IPS-18c (cell line): ENCODE measurements around the gene RSL24D1.
A peak's percentile ranks its signal among the peaks of the same experiment; 100 is the strongest.

Source experiments
- H3K4me3 ChIP-seq: 2 replicates; pipeline ENCODE4 v1.7.0; 2013; ENCODE audit warnings: low read depth, mild to moderate bottlenecking, low read length, moderate library complexity; ENCODE audit not compliant: insufficient read depth
- H3K9me3 ChIP-seq: one replicate; pipeline ENCODE4 v1.6.1; 2013; ENCODE audit warnings: mild to moderate bottlenecking, low read length, moderate library complexity; ENCODE audit not compliant: control insufficient read depth, insufficient read depth

RSL24D1 gene

GRCh38 chr15:55222588-55222987, 25.8 kb upstream of the RSL24D1 start:
- Histone ChIP-seq H3K4me3 (no peak overlapping the region), H3K9me3 (no peaks in the 10 kb centered on the region)

DNA sequence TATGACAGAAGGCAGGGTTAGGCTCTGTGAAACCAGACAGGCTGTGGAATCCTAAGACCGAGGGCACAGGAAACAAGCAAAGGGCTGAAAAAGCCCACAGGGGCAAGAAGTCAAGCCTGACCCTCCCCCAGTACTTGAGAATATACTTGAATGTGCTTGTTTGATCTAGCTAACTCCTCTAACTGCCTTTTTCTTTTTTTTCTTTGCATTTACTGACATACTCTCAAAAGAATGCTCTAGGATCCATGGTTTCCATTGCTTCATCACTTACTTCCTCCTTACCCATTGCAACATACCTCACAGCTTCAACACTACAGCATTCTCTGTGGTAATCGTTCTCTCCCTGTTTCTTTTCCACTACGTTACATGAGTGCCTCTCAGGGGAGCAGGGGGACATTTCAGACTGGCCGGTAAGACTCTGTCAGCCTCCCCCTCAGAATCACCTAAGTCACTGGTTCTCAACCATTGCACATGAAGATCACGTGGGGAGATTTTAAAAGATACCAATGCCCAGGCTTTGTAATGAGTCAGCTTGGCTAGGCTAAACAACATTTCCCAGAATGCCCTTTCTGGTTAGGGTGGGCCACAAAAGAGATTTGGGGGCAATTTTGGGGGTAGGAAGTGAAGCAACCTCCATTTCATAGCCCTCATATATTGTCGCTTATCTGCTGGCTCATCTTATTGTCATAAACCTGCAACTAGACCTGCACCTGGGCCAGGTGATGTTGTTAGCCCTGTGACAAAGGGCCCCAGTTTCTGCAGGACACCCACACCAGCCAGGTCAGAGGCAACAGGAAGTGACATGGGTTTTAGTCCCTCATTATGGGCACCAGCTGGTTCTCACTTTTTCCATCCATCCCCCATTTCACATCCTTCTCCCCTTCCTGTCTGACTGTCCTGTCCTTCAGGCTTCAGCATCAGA, 24.6 kb upstream of the RSL24D1 start:
- H3K4me3 ChIP-seq = no peak overlapping the region

GRCh38 chr15:55220606-55221005, 23.9 kb upstream of the RSL24D1 start:
- Histone ChIP-seq H3K9me3 (no peaks in the 10 kb centered on the region), H3K4me3 (no peak overlapping the region)

More for the DNA sequence above, 24.6 kb upstream of the RSL24D1 start:
- H3K9me3 ChIP-seq = no peaks in the 10 kb centered on the region

DNA sequence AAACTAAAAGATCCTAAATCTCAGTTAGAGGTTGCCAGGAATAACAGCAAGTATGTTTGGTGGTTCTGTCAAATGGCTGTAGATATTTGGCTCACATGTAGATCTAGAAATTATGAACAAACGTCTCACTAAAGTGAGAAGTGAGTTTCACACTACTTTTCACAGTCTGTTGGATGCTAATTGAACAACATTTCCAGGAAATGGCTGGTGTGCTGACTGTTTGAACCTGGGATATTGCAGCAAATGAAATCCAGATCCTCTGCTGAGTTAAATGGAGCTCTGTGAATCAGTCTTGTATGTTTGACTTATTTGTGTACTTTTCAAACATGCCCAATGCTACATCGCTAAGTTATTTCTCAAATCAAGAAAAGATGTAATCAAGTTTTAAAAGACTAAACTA, 21.3 kb upstream of the RSL24D1 start:
- H3K4me3 ChIP-seq = no peak overlapping the region

DNA sequence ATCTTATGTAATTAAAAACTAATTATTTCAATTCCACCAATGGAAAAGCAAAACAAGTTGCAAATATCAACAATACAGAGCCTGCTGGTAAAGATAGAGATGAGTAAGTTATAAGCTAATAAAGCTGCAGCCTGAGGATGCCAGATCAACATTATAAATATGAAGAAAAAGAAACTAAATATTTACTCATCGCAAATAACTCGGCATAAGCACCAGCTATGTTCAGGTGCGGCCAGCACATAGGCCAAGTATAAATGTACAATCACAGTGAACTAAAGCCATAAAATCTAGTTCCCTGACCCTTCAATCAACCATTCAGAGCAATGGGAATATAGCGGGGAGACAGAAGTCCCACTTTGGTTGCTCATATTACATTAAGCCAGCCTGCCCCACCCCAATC, 7.7 kb upstream of the RSL24D1 start:
- H3K9me3 ChIP-seq = no peaks in the 10 kb centered on the region
- H3K4me3 ChIP-seq = no peak overlapping the region

More for the DNA sequence above, 21.3 kb upstream of the RSL24D1 start:
- no peaks in the 10 kb centered on the region for H3K9me3 ChIP-seq

DNA sequence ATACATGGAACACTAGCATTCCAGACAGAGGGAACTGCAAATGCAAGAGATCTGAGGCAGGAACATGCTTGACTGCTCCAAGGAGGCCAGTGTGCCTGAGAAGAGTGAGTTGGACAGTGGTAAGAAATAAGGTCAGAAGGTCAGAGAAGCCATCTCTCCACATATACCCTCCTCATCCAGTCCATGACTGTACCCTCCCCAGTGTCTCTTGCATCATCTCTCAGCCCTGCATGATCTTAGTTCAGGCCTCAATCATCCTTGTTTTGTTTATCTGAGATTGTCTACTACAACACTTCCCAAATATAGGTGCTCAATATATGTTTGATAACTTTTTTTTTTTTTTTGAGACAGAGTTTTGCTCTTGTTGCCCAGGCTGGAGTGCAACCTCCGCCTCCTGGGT, 5.5 kb upstream of the RSL24D1 start:
- Histone ChIP-seq H3K4me3 (no peak overlapping the region), H3K9me3 (no peaks in the 10 kb centered on the region)

DNA sequence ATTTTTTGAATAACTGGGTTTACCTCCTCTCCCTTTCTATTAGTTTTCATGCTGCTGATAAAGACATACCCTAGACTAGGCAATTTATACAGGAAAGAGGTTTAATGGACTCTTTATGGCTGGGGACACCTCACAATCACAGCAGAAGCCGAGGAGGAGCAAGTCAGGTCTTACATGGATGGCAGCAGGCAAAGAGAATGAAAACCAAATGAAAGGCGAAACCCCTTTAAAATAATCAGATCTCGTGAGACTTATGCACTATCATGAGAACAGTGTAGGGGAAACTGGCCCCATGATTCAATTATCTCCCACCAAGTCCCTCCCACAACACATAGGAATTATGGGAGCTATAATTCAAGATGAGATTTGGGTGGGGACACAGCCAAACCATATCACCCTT, 2.0 kb upstream of the RSL24D1 start:
- no peak overlapping the region for H3K4me3 ChIP-seq
- H3K9me3 ChIP-seq = peaks cover 4% of the 10 kb centered on the region

GRCh38 chr15:55197719-55198118, 978 bp upstream of the RSL24D1 start:
- Histone ChIP-seq H3K4me3 (peak overlapping the region; percentile 64), H3K9me3 (peaks cover 4% of the 10 kb centered on the region)

DNA sequence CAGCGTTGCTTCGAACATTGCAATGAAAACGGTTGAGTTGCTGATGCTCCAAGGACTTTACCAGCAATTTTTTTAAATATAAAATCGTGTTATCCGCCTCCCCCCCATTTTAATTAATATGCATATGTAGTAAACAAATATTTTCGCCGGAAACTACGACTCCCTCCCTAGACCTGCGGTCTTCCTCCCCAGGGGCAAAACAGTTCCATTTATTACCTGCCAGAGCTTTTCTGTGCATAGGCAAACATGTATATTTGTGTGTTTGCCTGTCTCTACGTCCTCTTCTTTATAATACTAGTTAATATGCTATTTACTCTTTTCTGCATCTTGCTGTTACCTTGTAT, 593 bp upstream of the RSL24D1 start:
- peaks cover 4% of the 10 kb centered on the region for H3K9me3 ChIP-seq
- H3K4me3 ChIP-seq = peak overlapping the region; percentile 64

- Histone ChIP-seq H3K4me3 (peak overlapping the region; percentile 99), H3K9me3 (peaks cover 4% of the 10 kb centered on the region)
Measured at GRCh38 chr15:55195996-55196395, 745 bp downstream of the RSL24D1 start.

- Histone ChIP-seq H3K9me3 (peaks cover 4% of the 10 kb centered on the region), H3K4me3 (no peak overlapping the region)
Measured at GRCh38 chr15:55194256-55194655, 2.5 kb downstream of the RSL24D1 start.

DNA sequence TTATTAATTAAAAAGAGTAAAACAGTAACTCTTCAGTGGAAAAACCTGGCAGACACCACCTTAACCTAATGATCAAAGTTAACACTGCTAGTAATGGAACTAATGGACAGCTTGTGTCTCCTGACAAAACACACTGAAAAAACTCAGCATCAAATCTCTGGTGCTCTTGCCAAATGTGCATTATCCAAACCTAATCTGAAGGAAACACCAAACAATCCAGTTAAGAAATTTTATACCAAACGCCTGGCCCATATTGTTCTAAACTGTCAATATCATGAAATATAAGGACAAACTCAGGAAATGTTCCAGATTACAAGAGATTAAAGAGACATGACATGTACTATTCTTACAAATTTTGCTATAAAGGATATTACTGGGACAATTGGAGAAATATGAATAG, 10.4 kb downstream of the RSL24D1 start:
- Histone ChIP-seq H3K4me3 (no peak overlapping the region), H3K9me3 (no peaks in the 10 kb centered on the region)

GRCh38 chr15:55183679-55184078, 13.1 kb downstream of the RSL24D1 start:
- no peaks in the 10 kb centered on the region for H3K9me3 ChIP-seq
- H3K4me3 ChIP-seq = no peak overlapping the region

GRCh38 chr15:55179141-55179540, 17.6 kb downstream of the RSL24D1 start:
- H3K4me3 ChIP-seq = no peak overlapping the region
- H3K9me3 ChIP-seq = no peaks in the 10 kb centered on the region

GRCh38 chr15:55170361-55170760, 26.4 kb downstream of the RSL24D1 start:
- H3K4me3 ChIP-seq = no peak overlapping the region
- H3K9me3 ChIP-seq = no peaks in the 10 kb centered on the region

GRCh38 chr15:55168350-55168974, 28.3 kb downstream of the RSL24D1 start:
- Histone ChIP-seq H3K4me3 (no peak overlapping the region), H3K9me3 (no peaks in the 10 kb centered on the region)

DNA sequence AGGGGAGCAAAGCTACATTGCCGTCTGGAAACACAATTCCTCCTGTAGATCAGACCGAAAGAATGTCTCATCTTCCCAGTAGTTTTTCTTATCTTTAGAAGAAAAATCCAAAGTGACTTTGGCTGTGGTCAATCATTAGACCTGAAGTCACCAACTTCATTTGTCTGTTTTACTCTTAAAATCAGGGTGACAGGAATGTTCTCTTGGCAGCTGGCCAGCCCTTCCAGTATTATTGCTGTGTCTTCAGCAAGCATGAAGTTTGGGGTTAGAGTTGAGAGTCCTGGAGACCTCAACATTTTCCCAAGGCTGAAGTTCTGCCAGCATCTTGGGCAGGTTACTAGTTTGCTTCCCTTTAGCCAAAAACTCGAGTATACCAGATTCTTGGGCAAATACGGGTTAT, 32.5 kb downstream of the RSL24D1 start:
- Histone ChIP-seq H3K9me3 (no peaks in the 10 kb centered on the region), H3K4me3 (no peak overlapping the region)

- Histone ChIP-seq H3K4me3 (no peak overlapping the region), H3K9me3 (no peaks in the 10 kb centered on the region)
Measured at GRCh38 chr15:55151631-55152030, 45.1 kb downstream of the RSL24D1 start.
